GM12878 (cell line): ENCODE measurements around the gene TMEM120B. TPM values are rescaled to one million over a fixed set of nuclear protein-coding genes. Genes with fewer than 3 reads are reported as not detected.

Source experiments
- ATAC-seq: fragments of 200-7000 bp; cut with Tn5 transposase; 3 replicates; pipeline ENCODE4 v1.9.1; 2020; ENCODE audit warnings: mild to moderate bottlenecking, moderate library complexity
- BruUV-seq: library from RNA; stranded (reverse); fragments of 400-500 nt; replicated peaks from 2 replicates; lab custom pipeline; 2021; lab: Mats Ljungman, UMichigan
- CTCF ChIA-PET: fragments of 300-600 bp; sonication (Branson Sonifier 250); formaldehyde crosslinking; extraction: SDS; loops from one replicate; lab custom pipeline; 2021; ENCODE audit warnings: inconsistent platforms; lab: Yijun Ruan, JAX
- POLR2A ChIA-PET: fragments of 350-600 bp; formaldehyde crosslinking; extraction: SDS; loops from one replicate; lab custom pipeline; 2021; ENCODE audit warnings: inconsistent platforms; lab: Charles Lee
- RAD21 ChIA-PET: fragments of 300-600 bp; sonication (Branson Sonifier 250); formaldehyde crosslinking; loops from one replicate; lab custom pipeline; 2023; ENCODE audit warnings: antibody characterized with exemption; ENCODE audit not compliant: unreplicated experiment; lab: Charles Lee
- SMC1A ChIA-PET: fragments of 300-600 bp; sonication (Branson Sonifier 250); formaldehyde crosslinking; loops from one replicate; lab custom pipeline; 2023; ENCODE audit not compliant: unreplicated experiment, uncharacterized antibody; lab: Charles Lee
- DNase-seq: peaks from one replicate; pipeline ENCODE4 v3.0.0-alpha.2; 2011; ENCODE audit warnings: low read depth, low spot score
- FAIRE-seq: peaks from 3 replicates; lab custom pipeline; 2011; peaks lifted over from hg19 to GRCh38; lab: Jason Lieb, UNC
- H2AFZ ChIP-seq: 2 replicates; pipeline ENCODE4 v1.6.0; 2011; ENCODE audit warnings: low read depth, low read length, control low read depth; ENCODE audit not compliant: control insufficient read depth
- H3K27ac ChIP-seq: 2 replicates; pipeline ENCODE4 v1.5.1; 2011; ENCODE audit warnings: control low read depth; ENCODE audit not compliant: control insufficient read depth, insufficient read depth
- H3K27me3 ChIP-seq, 2 experiments: replicated peaks in 1 of 2; 2 replicates each; pipeline versions ENCODE4 v1.6.0 to v1.6.1; 2011; ENCODE audit warnings: low read length in 1 of 2; ENCODE audit not compliant: control insufficient read depth in 2 of 2, insufficient read depth in 2 of 2
- H3K36me3 ChIP-seq, 2 experiments: 2 replicates each; pipeline ENCODE4 v1.5.1; 2011; ENCODE audit warnings: low read length in 1 of 2; ENCODE audit not compliant: control insufficient read depth in 2 of 2, insufficient read depth in 2 of 2
- H3K4me1 ChIP-seq: 2 replicates; pipeline ENCODE4 v1.6.1; 2011; ENCODE audit warnings: mild to moderate bottlenecking, low read length, moderate library complexity, mixed read lengths; ENCODE audit not compliant: control insufficient read depth, insufficient read depth
- H3K4me2 ChIP-seq: 2 replicates; pipeline ENCODE4 v1.6.0; 2011; ENCODE audit warnings: control low read depth; ENCODE audit not compliant: control insufficient read depth, insufficient read depth
- H3K4me3 ChIP-seq: fragments of 200-600 bp; sonication (generic); 2 replicates; pipeline ENCODE4 v1.5.1; 2016
- H3K79me2 ChIP-seq: 2 replicates; pipeline ENCODE4 v1.6.0; 2011; ENCODE audit warnings: low read length; ENCODE audit not compliant: control insufficient read depth, insufficient read depth
- H3K9ac ChIP-seq: 2 replicates; pipeline ENCODE4 v1.8.0; 2011; ENCODE audit warnings: low read length, control low read depth, mixed read lengths; ENCODE audit not compliant: control insufficient read depth, insufficient read depth
- H3K9me3 ChIP-seq: replicated peaks from 3 replicates; pipeline ENCODE4 v1.5.1; 2011; ENCODE audit warnings: mild to moderate bottlenecking, low read length; ENCODE audit not compliant: control insufficient read depth, insufficient read depth
- H4K20me1 ChIP-seq: 2 replicates; pipeline ENCODE4 v1.6.0; 2011; ENCODE audit not compliant: control insufficient read depth, insufficient read depth
- CEBPB ChIP-seq, 2 experiments: fragments of 150-350 bp in 1 of 2; IDR thresholded peaks; 2 replicates each; pipeline ENCODE4 v1.6.1; 2012 to 2014; ENCODE audit warnings: low read depth in 2 of 2, low read length in 2 of 2, borderline replicate concordance in 1 of 2, inconsistent platforms in 1 of 2
- FOXM1 ChIP-seq: IDR thresholded peaks from 2 replicates; pipeline ENCODE4 v1.6.1; 2012; ENCODE audit warnings: low read depth, mild to moderate bottlenecking, inconsistent platforms, low read length, moderate library complexity
- HSF1 ChIP-seq: fragments of 150-350 bp; IDR thresholded peaks from 2 replicates; pipeline ENCODE4 v1.6.1; 2014; ENCODE audit warnings: mild to moderate bottlenecking, low read depth, low read length
- LARP7 ChIP-seq: fragments of 450-650 bp; IDR thresholded peaks from 2 replicates; pipeline ENCODE4 v1.6.1; 2017; ENCODE audit warnings: mild to moderate bottlenecking
- MEF2B ChIP-seq: fragments of 450-650 bp; IDR thresholded peaks from 2 replicates; pipeline ENCODE4 v1.6.1; 2018; ENCODE audit warnings: mild to moderate bottlenecking, moderate library complexity; ENCODE audit not compliant: partially characterized antibody, poor library complexity, severe bottlenecking
- NRF1 ChIP-seq: conservative IDR thresholded peaks from 2 replicates; pipeline ENCODE4 v1.6.1; 2011; ENCODE audit warnings: mild to moderate bottlenecking, low read depth, low read length, improper control_type of control experiment
- RCOR1 ChIP-seq: conservative IDR thresholded peaks from 2 replicates; pipeline ENCODE4 v1.6.1; 2012; ENCODE audit warnings: low read depth, low read length, improper control_type of control experiment
- RFX5 ChIP-seq: IDR thresholded peaks from 2 replicates; pipeline ENCODE4 v1.6.1; 2011; ENCODE audit warnings: low read depth, low read length, improper control_type of control experiment
- SREBF1 ChIP-seq: IDR thresholded peaks from 2 replicates; pipeline ENCODE4 v1.6.1; 2012; ENCODE audit warnings: mild to moderate bottlenecking, low read length
- ZNF592 ChIP-seq: fragments of 450-650 bp; IDR thresholded peaks from 2 replicates; pipeline ENCODE4 v1.6.1; 2017; ENCODE audit warnings: mild to moderate bottlenecking, moderate library complexity
- ZZZ3 ChIP-seq: IDR thresholded peaks from 2 replicates; pipeline ENCODE4 v1.6.1; 2011; ENCODE audit warnings: low read depth; ENCODE audit not compliant: control insufficient read depth, insufficient read length
- WGBS: methylation state at CpG from one replicate; pipeline ENCODE4 v1.1.6; 2016; ENCODE audit warnings: low lambda C conversion rate; ENCODE audit not compliant: insufficient replicate concordance, insufficient coverage; ENCODE audit errors: missing lambda C conversion rate; 5-methylcytosine and 5-hydroxymethylcytosine counted together
- in situ Hi-C: fragments of 300-500 bp; cut with MboI; formaldehyde crosslinking; loops from 9 replicates; pipeline ENCODE4 v1.14.3; 2018; ENCODE audit warnings: mixed read lengths
- intact Hi-C: fragments of 100-400 bp; cut with micrococcal nuclease; formaldehyde crosslinking; loops from one replicate; pipeline ENCODE4 v1.14.2; 2022; ENCODE audit not compliant: unreplicated experiment
- polyA plus RNA-seq, 11 experiments: library from polyadenylated mRNA; depleted of rRNA in 4 of 11; unstranded in 6 of 11; stranded (reverse) in 5 of 11; fragments of >200 nt; fragmentation: Nextera tagmentation in 4 of 11; fragmentation: Illumina TruSeq in 1 of 11; extraction: Ambion mirVana in 4 of 11; extraction: Trizol in 1 of 11; gene quantifications; 1 replicate in 1 of 11; 2 replicates in 10 of 11; pipeline versions ENCODE4 v1.2.1 to v1.2.3, GENCODE V29; 2011 to 2016; ENCODE audit warnings: inconsistent platforms in 2 of 11, missing spikeins in 2 of 11, low read depth in 1 of 11
- total RNA-seq, 4 experiments: library from RNA; depleted of rRNA in 3 of 4; stranded (reverse); fragments of >200 nt in 3 of 4; fragmentation: Illumina TruSeq in 1 of 4; extraction: Trizol in 1 of 4; gene quantifications; 2 replicates each; pipeline versions ENCODE4 v1.2.1 to v1.2.3, GENCODE V29; 2013 to 2021
- TF ChIP-seq, protein P1 (sequence below): IDR thresholded peaks from 2 replicates; pipeline ENCODE4 v1.6.1; 2011; ENCODE audit warnings: low read depth, low read length, improper control_type of control experiment, borderline replicate concordance

TMEM120B gene
- total and polyA plus RNA-seq, 10 of the 15 experiments (the other 5 are each of a cell fraction or from before 2014, with no cell fraction given), result 4.0 to 26.2 (median 9.2) TPM

DNA sequence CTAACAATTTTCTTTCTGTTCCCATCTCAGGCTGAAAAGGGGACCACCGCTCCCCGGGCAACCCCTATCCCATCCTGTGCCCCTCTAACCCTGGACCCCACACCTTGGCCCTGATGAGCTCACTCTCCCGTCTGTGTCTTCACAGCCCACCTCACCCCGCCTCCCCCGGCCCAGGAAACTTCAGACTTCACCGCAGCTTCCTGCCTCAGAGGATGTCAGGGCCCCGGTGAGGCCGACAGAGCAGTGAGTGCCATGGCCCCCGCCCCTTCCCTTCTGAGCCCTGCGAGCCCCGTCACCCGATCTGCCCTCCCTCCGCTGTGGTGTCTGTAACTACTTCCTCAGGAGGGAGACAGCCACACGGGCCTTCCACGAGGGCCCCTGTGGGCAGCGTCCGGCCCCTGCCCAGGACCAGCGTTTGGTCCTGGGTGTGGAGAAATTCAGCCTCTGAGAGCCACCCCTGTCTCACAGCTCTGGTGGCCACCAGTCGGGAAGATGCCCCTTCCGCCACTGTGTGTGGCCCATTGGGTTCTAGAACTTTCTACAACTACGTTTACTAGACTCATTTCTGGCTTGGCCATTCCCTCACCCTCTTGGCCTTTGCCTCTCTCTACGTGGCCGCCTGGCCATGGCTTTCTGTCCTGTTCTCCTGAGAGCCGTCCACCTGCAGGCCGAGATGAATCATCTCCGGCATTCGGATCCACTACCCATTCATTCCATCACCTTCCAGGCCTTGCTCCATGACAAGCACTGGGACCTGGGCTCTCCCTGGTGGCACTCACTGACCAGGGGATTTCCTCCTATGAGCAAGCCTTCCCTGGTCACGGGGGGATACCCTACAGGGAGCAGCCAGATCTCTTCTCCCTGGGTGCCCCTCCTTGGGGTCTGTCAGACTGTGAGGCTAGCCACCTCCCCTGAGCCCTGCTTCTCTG, 77.5 kb downstream of the TMEM120B start:
- RAD21 ChIA-PET, result interaction anchor here (0.6 to 11.7 kb wide), 8 partner anchors 10 to 163 kb away, joined by 3 to 395 read pairs (median 3); partner anchors contain the start of genes ORAI1, SETD1B and TMEM120B
- TF ChIP-seq NRF1 (no peak), RCOR1 (peak; percentile 79; the same call in 1 of the 2 replicates), ZNF592 (no peak), FOXM1 (no peak), ZZZ3 (no peak), CEBPB (IDR thresholded peaks at IDR 0.05; ENCODE audit: borderline replicate concordance in 1 of 2, low read depth in 2 of 2, low read length in 2 of 2) (no peak), SREBF1 (no peak), RFX5 (no peak), LARP7 (peak; percentile 10; the same call in 1 of the 2 replicates), MEF2B (peak; percentile 31), HSF1 (peak; percentile 83; the same call in 1 of the 2 replicates)
- TF ChIP-seq, protein P1, sequence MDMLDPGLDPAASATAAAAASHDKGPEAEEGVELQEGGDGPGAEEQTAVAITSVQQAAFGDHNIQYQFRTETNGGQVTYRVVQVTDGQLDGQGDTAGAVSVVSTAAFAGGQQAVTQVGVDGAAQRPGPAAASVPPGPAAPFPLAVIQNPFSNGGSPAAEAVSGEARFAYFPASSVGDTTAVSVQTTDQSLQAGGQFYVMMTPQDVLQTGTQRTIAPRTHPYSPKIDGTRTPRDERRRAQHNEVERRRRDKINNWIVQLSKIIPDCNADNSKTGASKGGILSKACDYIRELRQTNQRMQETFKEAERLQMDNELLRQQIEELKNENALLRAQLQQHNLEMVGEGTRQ, result no peak

More for the DNA sequence above, 77.5 kb downstream of the TMEM120B start:
- Histone ChIP-seq H3K9me3 (no peaks in the 10 kb centered on the region), H3K4me2 (peak overlapping the region; percentile 32), H3K4me1 (peaks cover 64% of the 10 kb centered on the region), H3K36me3 (peaks cover 3 to 10% of the 10 kb centered on the region in 2 experiments; a peak in 2 of 4 replicates), H4K20me1 (no peaks in the 10 kb centered on the region), H3K79me2 (peaks cover 73% of the 10 kb centered on the region), H3K27ac (peak overlapping the region; percentile 90), H3K9ac (peak overlapping the region; percentile 70), H3K4me3 (peak overlapping the region; percentile 97; the same call in 1 of the 2 replicates), H3K27me3 (no peaks in the 10 kb centered on the region), H2AFZ (no peak overlapping the region)
- peak; percentile 80 for FAIRE-seq
- peak; percentile 70 for DNase-seq
- peak; percentile 64 for ATAC-seq
- POLR2A ChIA-PET, result interaction anchor here (0.6 to 7.9 kb wide), 10 partner anchors 7 to 426 kb away, joined by 3 to 155 read pairs (median 4); partner anchors contain the start of genes SETD1B and TMEM120B
- SMC1A ChIA-PET, result interaction anchor here (0.5 to 10.5 kb wide), 6 partner anchors 9 to 310 kb away, joined by 3 to 226 read pairs (median 3); partner anchors contain the start of genes SETD1B and TMEM120B
- 5% methylated on average over 27 of the region's 28 CpGs for WGBS
- CTCF ChIA-PET, result interaction anchor here (0.6 to 16.2 kb wide), 6 partner anchors 8 to 253 kb away, joined by 3 to 492 read pairs (median 8); no protein-coding TSS in a partner anchor
- intact Hi-C loops (loop anchor here (1.0 kb wide), 1 partner anchor 8 kb away; no protein-coding TSS in a partner anchor), in situ Hi-C loops (loop anchor here (5.0 kb wide), 1 partner anchor 98 kb away; no protein-coding TSS in a partner anchor)
- BruUV-seq, result TSS peak; percentile 76
